NAMALWA (cell line): ENCODE data around the gene PXK.
A peak's percentile ranks its signal among the peaks of the same experiment; 100 is the strongest.

Experiments
- DNase-seq: peaks from one replicate; pipeline ENCODE4 v3.0.0-alpha.2; 2015; ENCODE audit warnings: low spot score

Gene PXK

DNA sequence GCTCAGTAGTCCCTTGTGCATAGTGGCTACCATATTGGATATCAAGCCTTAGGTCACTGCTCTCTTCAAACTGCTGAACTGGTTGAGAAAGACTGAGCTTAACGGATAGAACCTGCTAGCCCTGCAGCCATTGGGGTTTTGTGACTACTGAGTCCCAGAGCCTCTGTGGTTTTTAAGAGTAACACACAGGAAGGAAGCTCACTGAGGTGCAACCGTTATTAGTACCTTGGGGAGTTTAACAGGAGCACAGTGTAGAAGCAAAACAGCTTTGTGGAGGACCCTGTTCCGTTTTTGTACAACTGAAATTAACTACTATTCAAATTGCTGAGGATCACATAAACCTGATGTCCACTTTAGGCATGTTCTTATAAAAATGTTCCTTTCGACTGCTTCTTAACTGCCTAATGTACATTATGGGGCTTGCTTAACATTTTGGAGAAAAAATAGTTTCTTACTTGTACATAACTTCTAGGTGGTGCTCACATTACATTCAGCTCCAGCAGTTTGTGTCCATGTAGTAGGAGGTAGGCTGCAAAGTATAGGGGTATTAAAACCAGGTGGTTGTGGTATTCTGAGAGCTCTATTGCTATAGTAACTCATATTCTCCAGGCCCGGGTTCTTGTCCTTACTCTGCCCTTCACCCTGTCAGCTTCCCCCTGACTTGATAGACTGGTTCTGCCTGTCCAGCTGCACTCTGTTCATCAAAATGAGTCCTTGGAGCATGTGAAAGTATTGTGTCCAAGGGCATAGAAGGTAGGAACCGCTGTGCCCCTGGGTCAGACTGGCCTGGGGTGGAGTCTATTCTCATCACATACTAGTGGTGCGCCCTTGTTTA is 17.3 kb downstream of the PXK start:
- peak; percentile 86 for DNase-seq

DNA sequence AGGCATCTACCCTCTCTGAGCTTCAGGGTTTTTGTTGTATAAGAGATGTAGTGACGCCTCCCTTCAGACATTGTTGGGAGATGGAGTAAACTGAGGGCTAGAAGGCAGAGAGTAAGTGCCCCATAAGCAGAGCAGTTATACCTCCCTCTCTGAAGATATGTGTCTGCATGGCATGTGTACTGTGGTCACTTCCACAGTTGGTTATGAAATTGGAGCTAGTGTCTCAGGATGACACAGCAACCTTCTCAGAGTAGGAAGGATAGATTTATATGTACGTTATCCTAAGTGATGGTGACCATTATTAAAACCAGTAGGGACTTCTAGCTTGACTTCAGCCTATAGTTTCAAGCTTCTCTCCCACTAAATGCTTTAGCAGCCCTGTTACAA is 17.9 kb downstream of the PXK start:
- DNase-seq = no peak

GRCh38 chr3:58351920-58352319 is 19.2 kb downstream of the PXK start:
- peak; percentile 53 for DNase-seq

DNA sequence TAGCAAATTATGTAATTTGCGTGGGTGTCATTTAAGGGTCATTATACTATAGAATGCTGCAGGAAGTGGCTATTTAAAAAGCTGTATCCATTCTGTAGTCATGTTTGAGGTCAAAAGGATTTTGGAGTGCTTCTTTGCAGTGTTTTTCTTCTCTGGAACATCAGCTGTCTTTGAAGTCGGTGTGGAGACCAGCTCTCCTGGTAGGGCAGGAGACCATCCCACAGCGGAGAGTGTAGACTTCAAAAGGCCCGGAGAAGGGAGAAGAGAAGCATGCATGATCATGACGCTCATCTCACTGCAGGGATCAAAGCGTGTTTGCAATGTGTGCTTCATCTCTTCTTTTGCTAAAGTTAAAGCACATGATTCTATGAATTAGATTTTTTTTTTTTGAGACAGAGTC is 19.9 kb downstream of the PXK start:
- no peak for DNase-seq

- DNase-seq = peak; percentile 61
Observed at GRCh38 chr3:58353722-58354553, 21.2 kb downstream of the PXK start.

DNA sequence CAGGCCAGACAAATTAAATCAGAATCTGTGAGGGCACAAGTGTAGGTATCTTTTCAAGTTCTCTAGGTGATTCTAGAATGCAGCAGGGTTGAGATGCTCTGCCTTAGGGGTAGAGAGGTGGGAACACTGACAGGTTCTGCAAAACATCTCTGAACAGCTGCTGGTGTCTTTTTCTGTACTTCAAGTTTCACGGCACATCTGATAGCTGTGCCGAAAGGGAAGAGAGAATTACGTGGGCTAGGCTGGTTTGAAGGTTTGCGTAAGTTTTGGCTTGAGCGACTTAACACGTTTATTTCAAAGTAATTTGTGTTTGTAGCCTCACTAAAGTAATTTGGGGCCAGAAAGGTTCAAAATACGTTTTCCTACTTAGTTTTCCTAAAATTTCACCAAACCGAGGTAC is 22.5 kb downstream of the PXK start:
- DNase-seq = peak; percentile 78

DNA sequence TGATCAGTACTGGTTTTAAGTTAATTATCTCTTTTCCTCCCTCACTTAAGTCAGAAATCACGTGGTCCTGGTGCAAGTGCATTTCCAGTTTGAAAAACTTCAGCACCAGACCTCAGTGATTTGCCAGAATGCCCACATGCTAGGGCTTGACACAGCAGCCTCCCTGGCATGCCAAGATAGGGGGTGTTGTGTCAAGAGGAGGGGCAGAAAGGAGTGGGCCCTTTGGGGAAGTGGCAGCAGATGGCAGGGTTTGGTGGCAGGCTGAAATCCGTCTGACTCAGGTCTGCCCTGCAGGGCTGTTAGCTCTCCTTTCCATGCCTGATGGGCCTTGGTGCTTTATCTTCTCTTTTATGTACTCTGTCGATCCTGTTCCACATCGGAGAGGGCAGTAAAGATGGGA is 23.4 kb downstream of the PXK start:
- peak; percentile 52 for DNase-seq

- no peak for DNase-seq
Observed at GRCh38 chr3:58357402-58357801, 24.7 kb downstream of the PXK start.

- DNase-seq = no peak
Observed at GRCh38 chr3:58358092-58358491, 25.4 kb downstream of the PXK start.

DNA sequence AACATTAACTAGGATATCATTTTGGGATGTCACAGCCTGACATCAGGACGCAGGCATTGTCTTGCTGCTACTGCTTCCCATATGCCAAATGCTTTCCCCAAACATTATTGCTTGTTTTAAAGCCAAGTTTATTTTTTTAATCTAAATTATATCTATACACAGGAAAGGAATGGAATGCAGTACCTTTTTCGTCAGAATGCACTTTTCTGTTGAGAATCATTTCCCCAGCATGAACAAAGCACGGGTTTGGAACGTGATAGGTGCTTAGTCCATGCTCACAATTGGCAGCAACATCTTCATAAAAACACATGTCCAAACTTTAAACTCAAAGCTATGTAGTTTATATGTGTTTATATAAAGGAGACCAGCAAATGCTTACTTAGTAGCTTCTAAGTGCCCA is 26.1 kb downstream of the PXK start:
- no peak for DNase-seq

GRCh38 chr3:58359621-58360020 is 26.9 kb downstream of the PXK start:
- no peak for DNase-seq

DNA sequence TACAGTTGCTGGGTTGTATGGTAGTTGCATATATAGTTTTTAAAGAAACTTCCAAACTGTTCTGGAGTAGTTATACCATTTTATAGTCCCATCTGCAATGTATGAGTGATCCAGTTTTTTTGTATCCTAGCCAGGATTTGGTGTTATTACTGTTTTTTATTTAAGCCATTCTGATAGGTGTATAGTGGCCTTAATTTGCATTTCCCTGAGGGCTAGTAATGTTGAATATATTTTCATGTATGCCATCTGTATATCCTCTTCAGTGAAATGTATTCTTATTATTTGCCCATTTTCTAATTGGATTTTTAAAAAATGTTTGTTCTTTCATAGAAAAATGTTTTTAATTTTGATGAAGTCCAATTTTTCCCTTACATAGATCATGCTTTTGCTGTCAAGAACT is 29.2 kb downstream of the PXK start:
- no peak for DNase-seq

DNA sequence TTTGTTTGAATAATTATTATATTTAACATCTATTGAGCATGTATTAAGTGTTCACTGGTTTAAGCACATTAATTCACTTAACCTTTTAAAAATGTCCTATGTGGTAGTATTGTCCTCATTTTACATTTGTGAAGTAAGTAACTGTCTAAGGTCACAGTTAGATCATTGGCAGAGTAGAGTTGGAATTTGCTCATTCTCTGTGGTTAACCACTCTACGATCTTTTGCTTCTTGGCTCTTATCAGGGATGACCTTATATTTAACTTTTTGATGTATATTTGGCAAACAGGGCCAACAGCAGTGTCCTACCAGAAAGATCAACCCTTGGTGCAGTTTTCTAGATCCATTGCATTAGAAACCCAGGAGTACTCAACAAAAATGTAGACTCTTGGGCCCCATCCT is 34.0 kb downstream of the PXK start:
- no peak for DNase-seq

GRCh38 chr3:58369038-58369437 is 36.3 kb downstream of the PXK start:
- DNase-seq = no peak

DNA sequence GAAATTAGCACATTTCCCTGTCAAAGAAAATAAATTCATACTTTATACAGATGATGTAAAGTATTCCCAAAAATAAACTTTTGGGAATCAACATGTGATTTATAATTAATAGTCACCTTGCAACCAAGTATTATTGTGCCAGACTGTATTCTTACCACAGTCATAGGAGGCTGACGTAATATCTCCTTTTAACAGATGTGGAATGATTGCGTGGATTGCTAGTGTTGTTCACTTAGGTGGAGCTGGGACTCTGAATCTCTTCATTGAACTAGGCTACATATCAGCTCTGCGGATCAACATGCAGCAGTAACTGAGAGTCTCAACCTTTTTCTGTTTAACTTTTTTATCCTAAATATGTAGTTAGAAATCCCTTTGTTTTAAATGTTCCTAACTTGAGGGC is 37.2 kb downstream of the PXK start:
- DNase-seq = no peak

DNA sequence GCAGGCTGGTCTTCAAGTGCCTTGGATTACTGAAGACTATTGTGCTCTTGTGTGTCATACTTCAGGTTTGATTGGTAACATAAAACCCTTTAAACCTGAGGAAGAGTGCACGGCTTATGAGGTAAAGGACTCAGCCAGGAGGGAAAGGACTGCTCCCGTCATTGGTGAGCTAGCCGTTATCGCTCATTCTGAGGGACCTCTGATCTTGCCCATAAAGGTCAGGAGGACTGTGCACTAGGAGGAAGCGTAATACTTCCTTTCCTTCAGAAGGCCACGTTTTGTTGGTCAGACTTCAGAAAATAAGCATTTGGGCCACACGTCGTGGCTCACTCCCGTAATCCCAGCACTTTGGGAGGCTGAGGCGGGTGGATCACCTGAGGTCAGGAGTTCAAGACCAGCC is 37.7 kb downstream of the PXK start:
- DNase-seq = no peak

DNA sequence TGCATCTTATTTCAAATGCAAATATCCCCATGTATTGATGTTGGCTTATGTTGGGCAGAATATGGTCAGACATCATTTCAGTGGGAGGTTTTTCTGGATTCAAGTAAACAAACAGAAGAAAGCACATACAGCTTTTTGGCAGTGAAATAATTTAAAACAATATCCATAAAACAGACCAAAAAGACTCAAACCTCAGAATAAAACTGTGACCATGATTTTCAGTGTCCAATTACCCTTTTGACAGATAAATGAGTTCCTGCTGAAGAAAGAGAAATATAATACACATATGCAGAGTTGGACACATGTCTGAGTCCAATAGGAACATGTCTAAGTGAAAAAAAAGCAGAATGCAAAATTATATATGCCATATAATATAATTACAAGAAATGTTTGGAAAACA is 39.1 kb downstream of the PXK start:
- no peak for DNase-seq

GRCh38 chr3:58375254-58375653 is 42.6 kb downstream of the PXK start:
- no peak for DNase-seq

DNA sequence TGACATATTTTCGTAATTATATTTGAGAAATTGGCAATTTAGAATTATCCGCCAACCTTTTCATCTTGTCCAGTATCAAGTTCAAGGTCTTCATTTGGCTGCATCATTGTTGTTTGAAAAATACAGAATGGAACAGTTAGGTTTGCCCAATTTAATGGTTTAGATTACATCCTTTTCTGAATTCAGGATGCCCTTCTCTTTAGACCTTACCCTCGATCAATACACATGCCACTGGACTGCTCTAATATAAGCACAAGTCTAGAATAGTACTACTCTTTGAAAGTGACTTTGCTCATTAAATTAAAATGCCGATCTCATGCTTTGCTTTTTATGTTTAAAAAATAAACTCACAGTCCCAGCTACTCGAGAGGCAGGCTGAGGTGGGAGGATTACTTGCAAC is 44.5 kb downstream of the PXK start:
- DNase-seq = no peak

GRCh38 chr3:58377750-58378149 is 45.1 kb downstream of the PXK start:
- no peak for DNase-seq

GRCh38 chr3:58379351-58380073 is 46.8 kb downstream of the PXK start:
- no peak for DNase-seq

DNA sequence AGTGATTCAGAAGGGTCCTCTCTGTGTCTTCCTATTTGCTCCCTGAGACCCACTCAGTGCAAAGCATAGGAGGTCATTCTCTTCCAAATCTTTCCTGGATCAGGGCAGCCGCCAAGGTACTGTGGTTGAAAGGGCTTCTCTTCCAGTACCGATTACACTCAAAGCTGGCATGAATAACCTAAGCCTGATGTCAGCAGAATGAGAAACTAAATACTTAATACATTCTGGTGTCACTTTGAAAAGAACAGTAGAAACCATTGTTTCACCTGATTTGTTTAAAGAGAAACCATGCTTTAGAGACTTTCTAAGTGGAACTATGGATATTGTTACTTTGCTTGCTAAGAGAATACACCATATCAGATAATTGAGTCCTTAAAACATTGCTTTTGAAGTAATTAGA is 50.8 kb downstream of the PXK start:
- DNase-seq = no peak

- no peak for DNase-seq
Observed at GRCh38 chr3:58383904-58384303, 51.2 kb downstream of the PXK start.
